ENCODE results near the gene RABL2B.

The RABL2B gene

GRCh38 chr22:50737728-50738648 lies 45.4 kb downstream of the RABL2B start, which contains the start of gene ACR:
ACR (plus strand) TSS chr22:50738204; CDS start chr22:50738236, 32 bp downstream.
- no peak for DNase-seq

GRCh38 chr22:50735739-50736030 lies 47.8 kb downstream of the RABL2B start:
- DNase-seq = no peak

GRCh38 chr22:50734986-50735738 lies 48.3 kb downstream of the RABL2B start:
- no peak for DNase-seq

- DNase-seq = no peak
Measured at GRCh38 chr22:50734343-50734771, 49.1 kb downstream of the RABL2B start.

GRCh38 chr22:50733521-50734342 lies 49.7 kb downstream of the RABL2B start:
- DNase-seq = no peak

- DNase-seq = no peak
Measured at GRCh38 chr22:50732681-50733080, 50.8 kb downstream of the RABL2B start.

- peak; percentile 11 for DNase-seq
Measured at GRCh38 chr22:50731811-50732624, 51.4 kb downstream of the RABL2B start.

GRCh38 chr22:50730941-50731661 lies 52.3 kb downstream of the RABL2B start:
- no peak for DNase-seq

GRCh38 chr22:50730013-50730891 lies 53.2 kb downstream of the RABL2B start:
- DNase-seq = no peak

- DNase-seq = no peak
Measured at GRCh38 chr22:50729391-50730012, 53.9 kb downstream of the RABL2B start.

- DNase-seq = no peak
Measured at GRCh38 chr22:50728523-50728931, 54.9 kb downstream of the RABL2B start.

- no peak for DNase-seq
Measured at GRCh38 chr22:50727678-50728522, 55.5 kb downstream of the RABL2B start.

GRCh38 chr22:50726643-50727340 lies 56.6 kb downstream of the RABL2B start:
- DNase-seq = no peak

GRCh38 chr22:50725597-50725996 lies 57.8 kb downstream of the RABL2B start:
- no peak for DNase-seq

GRCh38 chr22:50724616-50725015 lies 58.8 kb downstream of the RABL2B start:
- DNase-seq = no peak

- no peak for DNase-seq
Measured at GRCh38 chr22:50723991-50724390, 59.4 kb downstream of the RABL2B start.

GRCh38 chr22:50722716-50723428 lies 60.6 kb downstream of the RABL2B start:
- no peak for DNase-seq
